Loucy (cell line): Measurements from ENCODE around the gene DRGX.

ENCODE experiments used
- EZH2phosphoT487 ChIP-seq: fragments of 200-600 bp; IDR thresholded peaks from 2 replicates; pipeline ENCODE4 v1.6.1; 2018; ENCODE audit warnings: antibody characterized with exemption, mild to moderate bottlenecking, moderate library complexity, borderline replicate concordance
- TF ChIP-seq, protein P1 (sequence below): fragments of 200-600 bp; sonication (generic); conservative IDR thresholded peaks from 2 replicates; pipeline ENCODE4 v1.5.1; 2014; ENCODE audit warnings: mild to moderate bottlenecking, antibody characterized with exemption, low read length

DNA sequence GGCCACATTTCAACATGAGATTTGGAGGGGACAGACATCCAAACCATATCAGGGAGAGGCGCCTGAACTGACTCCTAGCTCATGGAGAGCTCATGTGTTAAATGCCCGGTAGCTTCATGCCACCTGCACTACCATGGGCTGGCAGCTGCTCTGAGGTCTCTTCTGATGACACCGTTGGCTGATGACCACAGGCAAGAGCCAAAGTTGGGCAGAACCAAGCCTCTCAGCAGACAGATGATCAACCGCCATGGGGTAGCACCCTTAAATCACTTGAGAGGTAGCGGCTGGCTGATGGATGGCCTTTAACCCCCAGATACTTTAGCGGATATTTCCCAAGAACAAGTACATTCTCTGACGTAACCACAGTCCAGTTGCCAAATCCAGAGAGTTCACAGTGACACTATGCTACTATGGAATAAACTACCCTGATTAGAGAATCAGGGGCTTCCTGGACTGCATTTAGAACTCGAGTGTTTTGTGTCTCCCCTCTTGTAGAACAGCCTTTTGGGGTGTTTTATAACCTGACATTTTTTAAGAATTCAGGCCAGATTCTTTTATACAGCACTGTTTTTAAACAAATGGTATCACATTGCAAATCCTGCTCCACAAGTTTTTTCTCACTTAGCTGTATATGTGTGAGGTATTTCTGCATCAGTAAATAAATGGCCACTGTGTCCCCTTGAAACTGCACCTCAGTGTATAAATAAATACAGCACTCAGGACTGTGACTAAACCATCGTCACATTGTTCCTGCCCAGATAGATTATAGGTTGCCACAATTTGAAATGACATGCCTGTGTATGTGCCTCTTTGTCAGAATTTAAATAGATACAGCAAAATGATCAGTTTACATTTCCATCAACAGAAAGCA lies 30.8 kb upstream of the DRGX start:
- TF ChIP-seq, protein P1, sequence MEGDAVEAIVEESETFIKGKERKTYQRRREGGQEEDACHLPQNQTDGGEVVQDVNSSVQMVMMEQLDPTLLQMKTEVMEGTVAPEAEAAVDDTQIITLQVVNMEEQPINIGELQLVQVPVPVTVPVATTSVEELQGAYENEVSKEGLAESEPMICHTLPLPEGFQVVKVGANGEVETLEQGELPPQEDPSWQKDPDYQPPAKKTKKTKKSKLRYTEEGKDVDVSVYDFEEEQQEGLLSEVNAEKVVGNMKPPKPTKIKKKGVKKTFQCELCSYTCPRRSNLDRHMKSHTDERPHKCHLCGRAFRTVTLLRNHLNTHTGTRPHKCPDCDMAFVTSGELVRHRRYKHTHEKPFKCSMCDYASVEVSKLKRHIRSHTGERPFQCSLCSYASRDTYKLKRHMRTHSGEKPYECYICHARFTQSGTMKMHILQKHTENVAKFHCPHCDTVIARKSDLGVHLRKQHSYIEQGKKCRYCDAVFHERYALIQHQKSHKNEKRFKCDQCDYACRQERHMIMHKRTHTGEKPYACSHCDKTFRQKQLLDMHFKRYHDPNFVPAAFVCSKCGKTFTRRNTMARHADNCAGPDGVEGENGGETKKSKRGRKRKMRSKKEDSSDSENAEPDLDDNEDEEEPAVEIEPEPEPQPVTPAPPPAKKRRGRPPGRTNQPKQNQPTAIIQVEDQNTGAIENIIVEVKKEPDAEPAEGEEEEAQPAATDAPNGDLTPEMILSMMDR = no peak
- no peak for TF ChIP-seq EZH2phosphoT487
